ENCODE data around the gene FBN1. TPM values are rescaled to one million over a fixed set of nuclear protein-coding genes. Genes with fewer than 3 reads are reported as not detected.

The FBN1 gene
- total RNA-seq, 1 experiment from 2014 or later, result 6.7 TPM

- intact Hi-C loops (cut with micrococcal nuclease), result no loop called here
- no peak for ATAC-seq
- H3K4me1 ChIP-seq (ENCODE audit: insufficient read depth, low read length), result peaks cover 17% of the 10 kb centered on the region
- no peaks in the 10 kb centered on the region for H3F3A ChIP-seq (ENCODE audit: low read length, unreplicated experiment)
- H3K9me2 ChIP-seq (replicated peaks; ENCODE audit: low read length), result no peaks in the 10 kb centered on the region
- no peaks in the 10 kb centered on the region for H3K27me3 ChIP-seq (ENCODE audit: low read length)
- no peaks in the 10 kb centered on the region for H3K79me2 ChIP-seq (ENCODE audit: low read length)
- DNase-seq, result no peak
- H3K4me3 ChIP-seq (ENCODE audit: low read length), result no peak overlapping the region
- TF ChIP-seq EZH2 (IDR thresholded peaks at IDR 0.05; ENCODE audit: low read length, unreplicated experiment), result no peak
- no peak for TF ChIP-seq CTCF (conservative IDR thresholded peaks at IDR 0.05; ENCODE audit: low read depth, low read length)
- no peak for TF ChIP-seq EZH2phosphoT487 (IDR thresholded peaks at IDR 0.05; ENCODE audit: borderline replicate concordance, low read length)
- ChIA-PET POLR2A (ENCODE audit: unreplicated experiment) (no interaction called here), CTCF (no interaction called here)
- no TSS peak for BruUV-seq (replicated peaks)
- H3K36me3 ChIP-seq (ENCODE audit: low read depth, low read length), result no peaks in the 10 kb centered on the region
- no peaks in the 10 kb centered on the region for H4K20me1 ChIP-seq (ENCODE audit: low read length)
- H2AFZ ChIP-seq (ENCODE audit: low read length), result no peak overlapping the region
- H3K27ac ChIP-seq (ENCODE audit: low read length), result peak overlapping the region; percentile 81
- H3K4me2 ChIP-seq (ENCODE audit: low read length), result peak overlapping the region; percentile 39; the same call in 1 of the 2 replicates
- H3K9ac ChIP-seq (ENCODE audit: low read length), result peak overlapping the region; percentile 23; the same call in 1 of the 2 replicates
- no peaks in the 10 kb centered on the region for H3K9me3 ChIP-seq (ENCODE audit: low read length)
These were observed 212.8 kb downstream of the FBN1 start for GRCh38 chr15:48432688-48433087.

- Histone ChIP-seq H3K4me3 (ENCODE audit: low read length) (no peak overlapping the region), H4K20me1 (ENCODE audit: low read length) (no peaks in the 10 kb centered on the region), H3K9me3 (ENCODE audit: low read length) (no peaks in the 10 kb centered on the region), H3K27me3 (ENCODE audit: low read length) (no peaks in the 10 kb centered on the region), H3K27ac (ENCODE audit: low read length) (no peak overlapping the region), H3F3A (ENCODE audit: low read length, unreplicated experiment) (no peaks in the 10 kb centered on the region), H3K79me2 (ENCODE audit: low read length) (no peaks in the 10 kb centered on the region), H3K36me3 (ENCODE audit: low read depth, low read length) (no peaks in the 10 kb centered on the region), H2AFZ (ENCODE audit: low read length) (no peak overlapping the region), H3K4me1 (ENCODE audit: insufficient read depth, low read length) (peaks cover 24% of the 10 kb centered on the region), H3K9ac (ENCODE audit: low read length) (no peak overlapping the region), H3K4me2 (ENCODE audit: low read length) (no peak overlapping the region), H3K9me2 (replicated peaks; ENCODE audit: low read length) (no peaks in the 10 kb centered on the region)
- DNase-seq, result no peak
- ATAC-seq, result no peak
- ChIA-PET CTCF (no interaction called here), POLR2A (ENCODE audit: unreplicated experiment) (no interaction called here)
- TF ChIP-seq CTCF (conservative IDR thresholded peaks at IDR 0.05; ENCODE audit: low read depth, low read length), result no peak
- TF ChIP-seq EZH2phosphoT487 (IDR thresholded peaks at IDR 0.05; ENCODE audit: borderline replicate concordance, low read length), result no peak
- no peak for TF ChIP-seq EZH2 (IDR thresholded peaks at IDR 0.05; ENCODE audit: low read length, unreplicated experiment)
- intact Hi-C loops (cut with micrococcal nuclease), result no loop called here
- no TSS peak for BruUV-seq (replicated peaks)
These were observed 217.5 kb downstream of the FBN1 start for GRCh38 chr15:48427960-48428547.

GRCh38 chr15:48427479-48427878 lies 218.0 kb downstream of the FBN1 start:
- H4K20me1 ChIP-seq (ENCODE audit: low read length), result no peaks in the 10 kb centered on the region
- intact Hi-C loops (cut with micrococcal nuclease), result no loop called here
- H3K9me2 ChIP-seq (replicated peaks; ENCODE audit: low read length), result no peaks in the 10 kb centered on the region
- CTCF ChIA-PET, result no interaction called here
- POLR2A ChIA-PET (ENCODE audit: unreplicated experiment), result no interaction called here
- H3F3A ChIP-seq (ENCODE audit: low read length, unreplicated experiment), result no peaks in the 10 kb centered on the region
- DNase-seq (no peak), ATAC-seq (no peak)
- H3K4me3 ChIP-seq (ENCODE audit: low read length), result no peak overlapping the region
- H3K9me3 ChIP-seq (ENCODE audit: low read length), result no peaks in the 10 kb centered on the region
- H3K4me1 ChIP-seq (ENCODE audit: insufficient read depth, low read length), result peaks cover 20% of the 10 kb centered on the region
- H3K9ac ChIP-seq (ENCODE audit: low read length), result no peak overlapping the region
- H3K36me3 ChIP-seq (ENCODE audit: low read depth, low read length), result no peaks in the 10 kb centered on the region
- no peak overlapping the region for H3K27ac ChIP-seq (ENCODE audit: low read length)
- H3K4me2 ChIP-seq (ENCODE audit: low read length), result no peak overlapping the region
- TF ChIP-seq CTCF (conservative IDR thresholded peaks at IDR 0.05; ENCODE audit: low read depth, low read length), result no peak
- no peak for TF ChIP-seq EZH2 (IDR thresholded peaks at IDR 0.05; ENCODE audit: low read length, unreplicated experiment)
- TF ChIP-seq EZH2phosphoT487 (IDR thresholded peaks at IDR 0.05; ENCODE audit: borderline replicate concordance, low read length), result no peak
- no TSS peak for BruUV-seq (replicated peaks)
- H3K79me2 ChIP-seq (ENCODE audit: low read length), result no peaks in the 10 kb centered on the region
- H3K27me3 ChIP-seq (ENCODE audit: low read length), result no peaks in the 10 kb centered on the region
- no peak overlapping the region for H2AFZ ChIP-seq (ENCODE audit: low read length)
